ENCODE measurements around the gene MAB21L4.
A peak's percentile ranks its signal among the peaks of the same experiment; 100 is the strongest.

MAB21L4 gene

DNA sequence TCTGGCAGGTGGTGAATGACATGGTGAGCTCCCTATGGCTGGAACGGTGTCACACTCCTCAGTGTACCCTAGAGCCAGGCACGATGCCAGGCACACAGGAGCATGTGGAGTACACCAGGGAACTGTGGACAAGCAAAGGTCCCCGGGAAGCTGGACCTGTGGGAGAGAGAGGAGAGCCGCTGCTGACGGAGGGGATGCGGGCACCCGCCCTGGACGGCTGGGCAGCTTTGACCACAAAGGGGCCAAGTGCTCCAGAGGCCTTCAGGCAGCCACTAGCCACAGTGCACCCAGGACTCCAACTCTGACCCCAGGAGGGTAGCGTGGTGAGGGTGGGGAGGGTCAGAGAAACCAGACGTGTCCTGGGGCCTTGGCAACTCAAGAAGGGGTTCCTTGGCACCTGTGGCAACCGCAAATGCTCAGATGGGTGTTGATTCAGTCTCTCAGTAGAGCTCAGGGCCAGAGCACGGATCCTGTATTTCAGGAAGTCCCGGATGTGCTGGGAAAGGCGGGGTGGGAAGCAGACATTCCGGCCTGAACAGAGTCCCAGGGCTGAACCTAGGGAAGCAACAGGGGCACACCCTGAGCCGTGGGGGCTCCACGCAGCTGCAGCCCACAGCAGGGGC, 2.3 kb upstream of the MAB21L4 start:
- no peak overlapping the region for H3K4me3 ChIP-seq (ENCODE audit: low read length)
- DNase-seq (ENCODE audit: low read depth, low spot score), result no peak

DNA sequence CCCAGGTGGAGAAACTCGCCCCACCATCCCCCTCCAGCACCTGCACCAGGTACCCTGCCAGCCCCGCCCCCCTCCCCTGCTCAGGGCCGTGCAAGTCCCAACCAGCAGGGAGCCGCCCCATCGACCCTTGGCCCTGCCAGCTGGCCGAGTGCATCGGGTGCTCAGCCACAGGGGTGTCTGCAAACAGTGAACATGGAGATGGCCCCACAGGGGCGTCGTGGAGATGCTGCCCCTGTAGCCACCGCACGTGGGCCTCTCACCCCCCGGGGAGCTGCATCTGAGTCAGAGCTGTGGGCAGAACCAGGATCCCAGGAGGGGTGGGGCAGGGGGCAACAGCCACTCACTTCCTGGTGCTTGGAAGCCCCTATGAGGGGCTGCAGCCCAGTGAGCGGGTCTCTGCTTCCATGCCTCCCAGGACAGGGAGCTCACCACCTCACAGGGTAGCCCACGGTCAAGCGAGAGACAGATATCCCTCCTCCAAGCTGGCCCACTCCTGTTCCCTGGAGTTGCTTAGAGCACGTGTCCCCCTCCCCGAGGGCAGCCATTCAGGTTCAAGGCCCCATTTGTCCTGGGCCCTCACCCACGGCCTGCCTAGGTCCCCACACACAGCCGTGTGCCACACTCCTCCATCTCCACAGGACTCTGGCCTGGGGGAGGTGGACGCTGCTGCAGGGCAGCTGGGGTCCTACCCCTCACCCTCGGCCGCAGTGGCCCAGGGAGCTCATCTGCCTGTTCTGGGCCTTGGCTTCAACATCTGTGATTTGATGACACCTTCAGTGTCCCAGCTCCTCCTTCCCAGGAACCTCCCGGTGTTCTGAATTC, 1.1 kb upstream of the MAB21L4 start:
- no peak overlapping the region for H3K4me3 ChIP-seq (ENCODE audit: low read length)
- no peak for DNase-seq (ENCODE audit: low read depth, low spot score)

DNA sequence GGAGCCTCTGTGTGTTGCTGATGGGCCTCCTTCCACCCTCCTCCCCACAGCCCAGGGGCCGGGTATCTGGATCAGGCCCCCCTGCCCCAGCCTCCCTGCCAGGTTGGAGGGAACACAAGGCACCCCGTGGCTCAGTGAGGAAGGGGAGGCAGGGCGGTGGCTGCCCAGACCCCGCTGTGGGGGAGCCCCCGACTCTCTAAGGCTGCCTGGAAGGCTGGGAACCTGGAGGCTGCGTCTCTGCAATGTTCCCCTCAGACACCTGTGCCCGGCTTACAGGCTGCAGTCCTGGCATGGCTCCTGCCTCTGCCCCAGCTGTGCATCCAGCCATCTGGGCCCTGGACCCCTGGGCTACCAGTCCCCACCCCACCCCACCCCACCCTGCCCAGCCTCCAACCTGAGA, 438 bp upstream of the MAB21L4 start:
- no peak overlapping the region for H3K4me3 ChIP-seq (ENCODE audit: low read length)

DNA sequence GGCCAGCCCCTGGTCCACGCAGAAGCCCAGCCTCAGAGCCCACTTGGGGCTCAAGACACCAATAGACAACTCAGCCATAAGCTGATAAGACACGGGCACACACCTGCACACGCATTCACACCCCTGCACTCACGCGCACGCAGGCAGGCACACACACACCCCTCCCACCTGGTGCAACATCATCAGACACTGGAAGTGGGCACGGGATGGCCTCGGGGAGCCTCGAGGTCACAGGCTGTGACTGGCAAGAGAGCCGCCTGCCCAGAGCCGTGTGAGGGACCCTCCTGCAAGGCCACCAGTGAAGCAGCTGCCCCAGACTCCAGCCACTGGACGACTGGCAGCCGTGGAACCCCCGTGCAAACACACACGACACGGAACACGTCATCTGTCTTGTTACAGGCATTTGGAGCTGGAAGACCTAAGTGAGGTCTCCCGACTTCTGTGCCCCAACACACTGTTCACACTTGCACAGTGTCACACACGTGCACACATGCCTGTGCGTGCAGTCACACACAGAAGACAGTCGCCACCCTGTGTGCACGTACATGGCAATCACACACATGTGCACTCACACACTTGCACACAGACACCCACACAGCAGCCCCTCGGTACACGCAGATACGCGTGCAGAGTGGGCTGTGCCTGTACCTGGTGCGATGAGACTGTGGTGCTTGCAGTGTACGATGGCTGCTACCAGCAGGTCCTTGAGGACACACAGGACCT, 959 bp downstream of the MAB21L4 start:
- no peak overlapping the region for H3K4me3 ChIP-seq (ENCODE audit: low read length)
- no peak for DNase-seq (ENCODE audit: low read depth, low spot score)

More for the DNA sequence above, 438 bp upstream of the MAB21L4 start:
- no peak for DNase-seq (ENCODE audit: low read depth, low spot score)

DNA sequence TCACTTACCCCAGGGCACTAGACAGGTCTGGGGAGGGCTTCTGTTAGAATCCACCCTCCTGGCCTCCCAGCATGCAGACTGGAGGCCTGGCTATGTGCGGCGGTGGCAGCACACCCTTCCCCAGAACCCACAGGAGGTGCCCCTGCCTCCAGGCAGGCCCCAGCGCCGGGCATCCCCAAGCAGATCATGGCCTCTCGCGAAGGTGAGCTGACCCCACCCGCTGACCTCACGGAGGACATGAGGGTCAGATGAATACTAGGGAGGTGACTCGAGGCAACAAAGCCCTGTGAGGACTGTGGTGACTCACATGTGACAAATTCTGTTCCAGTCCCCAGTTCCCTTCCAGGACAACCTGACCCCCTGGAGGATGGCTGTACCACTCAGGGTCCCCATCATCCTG, 1.9 kb downstream of the MAB21L4 start:
- DNase-seq (ENCODE audit: low read depth, low spot score), result no peak
- H3K4me3 ChIP-seq (ENCODE audit: low read length), result no peak overlapping the region

DNA sequence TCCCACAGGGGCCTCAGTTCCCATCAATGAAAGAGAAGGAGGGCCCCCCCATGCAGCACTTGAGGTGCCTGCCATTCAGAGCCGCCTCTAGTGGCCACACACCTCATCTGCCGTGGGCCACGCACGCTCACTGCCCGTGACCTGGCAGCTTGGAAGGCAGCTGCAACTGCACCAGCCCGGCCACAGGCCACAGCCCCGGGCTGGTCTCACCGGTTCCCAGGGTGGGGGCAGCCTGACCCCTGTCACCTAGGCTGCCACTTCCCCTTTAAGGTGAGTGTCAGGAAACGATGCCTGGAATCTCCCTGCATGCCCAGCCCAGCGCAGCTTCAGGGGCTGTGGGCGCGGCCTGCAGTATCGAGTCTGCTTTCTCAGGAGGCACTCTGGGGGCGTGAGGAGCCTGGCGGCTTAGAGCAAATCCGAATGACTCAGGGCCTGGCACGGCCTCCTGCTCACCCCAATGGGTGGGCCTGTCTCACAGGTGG, 2.6 kb downstream of the MAB21L4 start:
- DNase-seq (ENCODE audit: low read depth, low spot score), result peak; percentile 9
- H3K4me3 ChIP-seq (ENCODE audit: low read length), result no peak overlapping the region

DNA sequence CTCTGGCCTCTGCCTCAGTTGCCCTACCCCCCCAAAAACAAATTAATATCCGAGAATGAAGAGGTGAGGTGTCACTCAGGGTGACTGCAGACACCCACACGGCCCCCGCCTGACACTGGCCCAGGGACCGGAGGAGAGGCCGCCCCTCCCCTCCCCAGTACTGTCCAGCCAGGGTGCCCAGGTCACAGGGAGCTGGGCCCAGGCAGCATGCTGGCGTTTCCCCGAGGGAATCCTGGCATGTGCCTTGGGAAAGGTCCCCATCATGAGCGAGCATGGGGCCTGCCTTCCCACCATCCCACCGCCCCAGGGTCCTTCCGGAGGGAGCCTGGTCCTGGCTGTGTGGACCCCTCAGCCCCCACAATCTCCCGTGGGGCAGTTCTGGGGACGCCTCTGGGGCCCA, 3.0 kb downstream of the MAB21L4 start:
- no peak for DNase-seq (ENCODE audit: low read depth, low spot score)
- no peak overlapping the region for H3K4me3 ChIP-seq (ENCODE audit: low read length)

DNA sequence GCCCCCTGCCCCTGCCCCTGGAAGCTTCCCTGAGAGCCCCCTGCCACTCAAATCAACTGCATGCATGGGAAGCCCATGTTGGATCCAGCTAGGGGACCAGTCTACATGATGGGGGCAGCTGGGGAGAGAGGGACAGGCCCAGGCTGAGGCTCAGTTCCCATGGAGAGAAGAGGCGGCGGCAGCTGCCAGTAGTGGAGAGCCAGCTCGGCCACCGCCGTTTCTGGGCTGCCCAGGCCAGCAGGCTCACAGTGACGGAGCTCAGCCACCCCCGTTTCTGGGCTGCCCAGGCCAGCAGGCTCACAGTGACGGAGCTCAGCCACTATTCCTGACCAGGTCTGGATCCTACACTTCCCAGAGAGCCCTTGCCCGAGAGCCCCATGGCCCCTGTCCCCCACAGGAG, 3.6 kb downstream of the MAB21L4 start:
- H3K4me3 ChIP-seq (ENCODE audit: low read length), result no peak overlapping the region
- DNase-seq (ENCODE audit: low read depth, low spot score), result no peak

DNA sequence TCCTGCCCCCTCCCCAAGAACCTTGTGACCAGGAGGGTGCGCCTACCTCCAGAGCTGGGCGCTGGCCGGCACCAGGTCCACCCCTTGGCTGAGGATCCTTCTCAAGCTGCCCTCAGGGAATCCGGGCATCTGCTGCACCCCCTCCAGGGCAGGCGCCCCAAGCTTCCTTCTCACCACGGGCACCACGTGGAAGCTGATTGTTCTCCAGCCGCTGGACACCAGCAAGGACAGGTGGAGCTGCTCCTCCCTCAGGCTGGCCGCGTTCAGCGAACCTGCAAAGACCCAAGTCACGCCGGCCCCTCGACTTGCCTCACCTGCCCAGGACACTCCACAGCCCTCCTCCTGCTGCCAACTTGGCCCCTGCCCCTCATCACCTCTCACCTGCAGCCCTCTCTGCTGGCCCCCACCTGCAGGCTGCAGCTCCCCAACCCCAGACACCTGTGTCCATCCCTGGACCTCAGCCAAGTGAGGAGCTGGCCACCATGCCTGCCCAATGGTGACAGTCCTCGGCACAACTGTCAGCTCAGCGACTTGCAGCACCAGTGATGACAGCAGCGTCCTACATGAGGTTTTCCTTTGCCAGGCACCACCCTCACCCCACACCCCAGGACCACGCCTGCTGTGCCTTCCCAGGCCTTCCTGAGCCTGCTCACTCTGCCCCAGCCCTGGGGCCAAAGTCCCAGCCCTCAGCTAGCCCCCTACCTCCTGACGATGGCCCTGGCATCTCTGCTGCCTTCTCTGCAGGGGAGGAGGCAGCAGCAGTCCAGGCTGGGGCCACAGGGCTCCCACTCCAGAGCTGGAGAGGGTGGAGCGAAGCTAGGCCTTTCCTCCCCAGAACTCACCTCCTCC, 4.2 kb downstream of the MAB21L4 start:
- DNase-seq (ENCODE audit: low read depth, low spot score), result no peak

DNA sequence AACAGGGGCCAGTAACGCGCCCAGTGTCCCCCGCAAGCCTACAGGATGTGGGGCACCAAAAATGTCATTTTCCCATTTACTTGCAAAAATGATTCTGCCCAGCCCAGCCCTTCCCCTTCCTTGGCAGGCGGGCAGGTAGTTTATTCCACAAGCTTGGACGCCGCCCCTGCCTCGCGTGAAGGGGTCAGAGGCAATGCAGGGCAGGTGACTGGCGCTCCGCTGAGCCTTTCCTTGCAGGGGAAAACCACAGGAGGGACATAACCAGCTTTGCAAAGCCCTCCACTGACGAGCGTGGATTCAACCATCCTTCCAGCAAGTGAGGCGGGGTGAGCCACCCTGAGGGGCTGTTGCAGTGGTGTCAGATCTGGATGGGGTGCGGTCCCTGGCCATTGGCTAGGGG, 5.3 kb downstream of the MAB21L4 start:
- no peak for DNase-seq (ENCODE audit: low read depth, low spot score)
- no peak overlapping the region for H3K4me3 ChIP-seq (ENCODE audit: low read length)

More for the DNA sequence above, 4.2 kb downstream of the MAB21L4 start:
- no peak overlapping the region for H3K4me3 ChIP-seq (ENCODE audit: low read length)

DNA sequence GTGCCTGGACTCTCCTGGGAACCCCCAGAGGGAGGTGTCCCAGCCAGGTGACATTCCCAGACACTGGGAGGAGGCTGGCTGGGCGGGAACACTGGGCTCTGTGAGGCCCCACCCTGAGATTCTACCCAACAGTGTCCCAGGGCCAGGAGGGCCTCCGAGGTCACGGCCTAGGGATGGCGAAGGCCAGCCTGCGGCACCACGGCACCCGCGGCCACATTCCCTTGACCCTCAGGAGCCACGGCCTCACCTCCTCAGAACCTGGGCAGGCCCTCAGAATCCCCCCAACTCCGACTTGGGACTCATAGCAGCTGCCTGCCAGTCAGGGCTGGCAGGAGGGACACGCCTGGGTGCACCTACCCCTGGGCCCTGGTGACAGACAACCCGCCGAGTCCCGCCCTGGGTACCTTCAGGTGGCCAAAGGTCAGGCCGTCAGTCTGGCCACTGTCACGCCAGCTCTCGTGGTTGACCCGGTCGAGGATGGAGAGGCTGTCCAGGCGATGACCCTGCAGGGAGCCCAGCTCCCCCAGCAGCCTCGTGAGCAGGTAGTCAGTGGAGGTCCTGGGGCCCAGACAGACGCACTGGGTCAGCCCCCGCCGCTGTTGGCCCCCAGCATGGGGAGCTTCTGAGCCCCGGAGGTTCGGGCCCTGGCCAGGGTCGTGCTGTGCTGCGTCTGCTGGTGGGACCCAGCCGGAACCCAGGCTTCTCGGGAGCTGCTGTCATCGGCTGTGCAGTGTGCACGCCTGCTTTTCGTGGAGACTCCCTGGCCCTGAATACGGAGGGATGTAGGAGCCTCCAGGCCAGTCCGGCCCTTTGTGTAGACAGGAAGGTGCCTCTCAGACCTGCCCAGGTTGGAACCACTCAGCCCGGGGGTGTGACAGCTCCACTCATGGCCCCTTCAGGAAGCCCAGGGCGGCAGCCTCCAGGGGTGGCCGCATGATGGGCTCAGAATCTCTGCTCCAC, 6.1 kb downstream of the MAB21L4 start:
- H3K4me3 ChIP-seq (ENCODE audit: low read length), result no peak overlapping the region
- DNase-seq (ENCODE audit: low read depth, low spot score), result no peak

DNA sequence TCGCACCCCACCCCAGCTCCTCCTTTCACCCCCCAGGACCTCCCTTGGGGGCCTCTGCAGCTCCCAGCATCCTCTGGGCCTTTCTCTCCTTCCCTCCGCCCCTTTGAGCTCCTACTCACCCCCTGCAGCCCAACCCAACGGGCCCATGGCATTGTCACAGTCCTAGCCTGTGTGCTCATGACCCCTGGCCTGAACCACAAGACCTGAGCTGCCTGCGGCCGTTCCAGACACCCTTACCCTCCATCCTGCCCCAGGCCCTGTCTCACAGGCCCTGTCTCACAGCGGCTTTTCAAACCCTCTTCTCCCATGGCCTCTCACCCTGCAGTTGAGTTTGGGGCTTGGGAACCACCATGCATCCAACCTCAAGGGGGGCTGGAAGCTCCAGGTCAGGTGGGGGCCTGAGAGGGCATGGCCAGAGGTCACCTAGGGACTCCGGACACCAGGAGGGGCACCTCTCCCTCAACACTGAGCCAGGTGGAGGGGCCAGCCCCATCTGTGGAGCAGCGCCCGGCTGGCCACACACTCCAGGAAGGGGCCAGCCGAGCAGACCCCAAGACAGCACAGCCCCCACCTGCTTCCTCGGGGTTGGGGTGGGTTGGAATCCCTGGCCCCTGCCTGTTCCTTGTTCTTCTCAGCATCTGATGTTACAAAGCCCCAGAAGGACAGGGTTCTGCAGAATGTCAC, 6.9 kb downstream of the MAB21L4 start:
- H3K4me3 ChIP-seq (ENCODE audit: low read length), result no peak overlapping the region
- DNase-seq (ENCODE audit: low read depth, low spot score), result no peak

DNA sequence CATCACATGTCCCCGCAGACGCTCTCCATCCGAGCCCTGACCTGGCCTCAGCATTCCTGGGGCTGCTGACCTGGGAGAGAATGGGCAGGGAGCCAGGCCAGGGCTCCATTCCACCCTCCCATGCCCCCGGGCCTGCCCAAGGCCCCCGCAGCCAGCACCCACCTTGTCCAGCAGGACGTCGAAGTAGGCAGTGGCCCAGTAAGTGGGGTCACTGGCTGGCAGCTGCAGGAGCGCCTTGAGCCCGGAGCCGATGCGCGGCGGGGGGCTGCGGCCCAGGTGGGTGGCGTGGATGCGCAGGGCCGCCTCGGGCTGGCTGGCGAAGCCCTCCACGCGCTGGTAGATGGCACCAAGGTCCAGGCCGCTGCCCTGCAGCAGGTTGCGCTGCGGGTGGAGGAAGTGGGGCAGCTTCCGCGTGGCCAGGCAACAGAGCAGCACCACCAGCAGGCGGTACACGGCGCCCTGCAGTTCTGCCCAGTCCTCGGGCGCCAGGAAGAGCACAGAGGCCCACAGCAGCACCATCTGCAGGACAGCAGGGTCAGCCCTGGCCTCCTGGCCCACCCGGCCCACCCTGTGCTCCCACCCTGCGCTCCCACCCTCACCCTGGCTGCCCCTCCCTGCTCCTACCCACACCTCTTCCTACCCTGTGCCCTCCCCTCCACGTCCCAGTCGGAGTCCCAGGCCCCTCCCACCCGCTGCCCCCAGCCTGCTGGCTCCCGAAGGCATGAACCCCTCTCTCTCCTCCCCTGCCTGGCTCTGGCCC, 7.6 kb downstream of the MAB21L4 start:
- no peak overlapping the region for H3K4me3 ChIP-seq (ENCODE audit: low read length)
- no peak for DNase-seq (ENCODE audit: low read depth, low spot score)

DNA sequence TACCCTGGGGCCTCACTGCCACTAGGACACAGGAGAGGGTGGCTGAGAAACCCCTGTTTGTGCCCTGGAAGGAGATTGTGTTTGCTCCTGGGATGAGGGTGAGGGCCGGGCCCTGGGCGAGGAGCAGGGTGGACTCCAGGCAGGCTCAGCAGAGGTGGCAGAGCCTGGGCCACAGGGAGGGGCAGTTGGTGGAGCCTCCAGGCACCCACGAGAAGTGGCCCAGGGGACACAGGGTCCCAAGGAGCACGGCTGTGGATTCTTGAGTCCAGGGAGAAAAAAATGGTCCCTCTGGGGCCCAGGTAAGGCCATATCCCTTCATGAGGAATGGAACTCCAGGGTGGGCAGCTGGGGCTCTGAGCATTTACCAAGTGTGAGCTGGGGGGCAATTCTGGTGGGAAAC, 8.3 kb downstream of the MAB21L4 start:
- no peak for DNase-seq (ENCODE audit: low read depth, low spot score)
- H3K4me3 ChIP-seq (ENCODE audit: low read length), result no peak overlapping the region

DNA sequence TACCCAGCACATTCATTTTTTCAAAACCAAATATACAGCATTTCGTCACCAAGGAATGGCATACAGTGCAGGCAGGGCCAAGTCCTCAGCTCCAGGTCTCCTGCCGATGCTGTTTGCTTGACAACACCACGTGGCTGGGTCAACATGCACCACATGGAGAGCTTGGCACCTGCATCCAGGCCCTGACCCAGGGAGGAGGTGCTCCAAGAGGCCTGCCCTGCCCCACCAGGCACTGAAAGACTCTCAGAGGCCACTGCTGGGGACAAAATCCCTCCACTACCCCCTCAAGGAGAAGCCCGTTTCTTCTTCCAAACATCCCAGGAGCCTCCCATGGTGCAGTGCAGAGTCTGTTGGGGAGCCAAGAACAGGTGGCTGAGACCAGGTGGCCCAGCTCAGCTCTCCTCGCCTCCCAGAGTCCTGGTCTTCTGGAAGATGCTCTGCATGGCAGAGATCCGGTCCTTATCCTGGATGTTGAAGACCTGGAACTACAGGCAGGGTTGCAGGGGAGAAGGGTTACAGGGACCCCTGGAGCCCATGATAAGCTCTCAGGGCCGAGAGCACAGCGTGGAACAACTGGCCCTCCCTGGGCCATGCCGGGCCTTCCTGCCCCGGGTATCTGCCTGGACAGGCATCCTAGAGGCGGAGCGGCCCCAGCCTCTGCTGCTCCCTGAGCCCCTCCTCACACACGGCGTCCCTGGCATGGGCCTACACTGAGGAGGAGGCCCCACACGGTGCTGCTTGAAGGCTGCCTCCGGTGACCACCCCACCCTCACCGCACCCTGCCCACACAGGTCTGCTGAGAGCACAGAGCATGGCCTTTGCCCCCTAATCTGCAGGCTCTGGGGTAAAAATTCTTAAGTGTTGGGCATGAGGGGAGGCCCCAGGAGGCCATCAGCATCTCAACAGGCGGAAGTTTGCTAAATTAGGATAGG, 9.0 kb downstream of the MAB21L4 start:
- H3K4me3 ChIP-seq (ENCODE audit: low read length), result no peak overlapping the region
- DNase-seq (ENCODE audit: low read depth, low spot score), result no peak

DNA sequence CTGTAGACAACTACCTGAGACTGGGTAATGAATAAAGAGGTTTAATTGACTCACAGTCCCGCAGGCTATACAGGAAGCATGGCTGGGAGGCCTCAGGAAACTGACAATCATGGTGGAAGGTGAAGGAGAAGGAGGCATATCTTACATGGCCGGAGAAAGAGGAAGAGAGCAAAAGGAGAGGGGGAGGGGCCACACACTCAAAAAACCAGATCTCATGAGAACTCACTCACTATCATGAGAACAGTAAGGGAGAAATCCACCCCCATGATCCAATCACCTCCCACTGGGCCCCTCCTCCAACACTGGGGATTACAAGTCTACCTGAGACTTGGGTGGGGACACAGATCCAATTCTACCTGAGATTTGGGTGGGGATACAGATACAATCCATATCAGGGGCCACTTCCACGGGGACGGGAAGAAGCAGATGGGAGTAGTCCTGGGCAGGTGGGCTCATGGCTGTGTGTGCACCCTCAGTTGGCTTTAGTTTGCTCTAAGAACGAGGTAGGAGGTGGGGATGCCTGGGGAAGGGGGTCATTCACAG, 9.9 kb downstream of the MAB21L4 start:
- H3K4me3 ChIP-seq (ENCODE audit: low read length), result no peak overlapping the region
- no peak for DNase-seq (ENCODE audit: low read depth, low spot score)

Data from Jurkat, Clone E6-1 (cell line).